Suppressor macrophage treated with lipopolysaccharide for 1 hour (primary cell): ENCODE results near the gene KREMEN1.

ENCODE experiments used
- DNase-seq, 3 donors: peaks; one replicate each; pipeline ENCODE4 v3.0.0-alpha.2; 2020 to 2022

KREMEN1 gene

DNA sequence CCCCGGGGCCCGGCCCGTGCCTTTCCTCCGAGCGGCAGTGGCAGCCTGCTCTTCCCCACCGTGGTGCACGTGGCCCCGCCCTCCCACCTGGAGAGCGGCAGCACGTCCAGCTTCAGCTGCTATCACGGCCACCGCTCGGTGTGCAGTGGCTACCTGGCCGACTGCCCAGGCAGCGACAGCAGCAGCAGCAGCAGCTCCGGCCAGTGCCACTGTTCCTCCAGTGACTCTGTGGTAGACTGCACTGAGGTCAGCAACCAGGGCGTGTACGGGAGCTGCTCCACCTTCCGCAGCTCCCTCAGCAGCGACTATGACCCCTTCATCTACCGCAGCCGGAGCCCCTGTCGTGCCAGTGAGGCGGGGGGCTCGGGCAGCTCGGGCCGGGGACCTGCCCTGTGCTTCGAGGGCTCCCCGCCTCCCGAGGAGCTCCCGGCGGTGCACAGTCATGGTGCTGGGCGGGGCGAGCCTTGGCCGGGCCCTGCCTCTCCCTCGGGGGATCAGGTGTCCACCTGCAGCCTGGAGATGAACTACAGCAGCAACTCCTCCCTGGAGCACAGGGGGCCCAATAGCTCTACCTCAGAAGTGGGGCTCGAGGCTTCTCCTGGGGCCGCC, 23.1 kb upstream of the KREMEN1 start:
- DNase-seq, result no peak

GRCh38 chr22:29050457-29050856, 22.4 kb upstream of the KREMEN1 start:
- DNase-seq, result no peak

DNA sequence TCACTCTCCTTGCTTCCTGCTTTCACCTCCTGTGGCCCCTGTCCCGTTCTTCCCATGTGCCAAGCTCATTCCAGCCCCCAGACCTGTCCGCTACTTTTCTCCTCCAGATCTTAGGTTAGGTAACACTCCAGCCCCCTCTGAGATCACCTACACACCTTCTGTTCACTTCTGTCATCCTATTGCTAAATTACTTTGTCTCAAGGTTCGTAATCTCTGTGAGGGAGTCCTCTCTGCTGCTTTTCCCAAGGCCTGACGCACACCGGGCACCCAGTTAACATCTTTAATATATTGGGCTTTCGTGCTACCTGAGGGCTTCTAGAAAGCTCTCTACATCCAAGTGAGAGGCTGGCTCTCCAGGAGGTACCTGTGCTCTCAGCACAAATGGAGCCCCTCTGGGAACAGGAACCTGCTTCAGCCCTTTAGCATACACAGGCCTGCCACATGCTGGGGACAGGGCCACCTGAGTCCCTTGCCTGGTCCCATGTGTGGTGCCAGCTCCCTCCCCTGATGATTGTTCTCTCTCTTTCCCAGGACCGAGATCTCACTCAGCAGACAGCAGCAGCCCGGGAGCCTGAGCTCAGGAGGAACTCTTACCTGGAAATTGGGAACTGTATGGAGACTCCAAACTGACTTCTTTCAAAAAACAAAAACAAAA, 19.7 kb upstream of the KREMEN1 start:
- DNase-seq, result no peak

DNA sequence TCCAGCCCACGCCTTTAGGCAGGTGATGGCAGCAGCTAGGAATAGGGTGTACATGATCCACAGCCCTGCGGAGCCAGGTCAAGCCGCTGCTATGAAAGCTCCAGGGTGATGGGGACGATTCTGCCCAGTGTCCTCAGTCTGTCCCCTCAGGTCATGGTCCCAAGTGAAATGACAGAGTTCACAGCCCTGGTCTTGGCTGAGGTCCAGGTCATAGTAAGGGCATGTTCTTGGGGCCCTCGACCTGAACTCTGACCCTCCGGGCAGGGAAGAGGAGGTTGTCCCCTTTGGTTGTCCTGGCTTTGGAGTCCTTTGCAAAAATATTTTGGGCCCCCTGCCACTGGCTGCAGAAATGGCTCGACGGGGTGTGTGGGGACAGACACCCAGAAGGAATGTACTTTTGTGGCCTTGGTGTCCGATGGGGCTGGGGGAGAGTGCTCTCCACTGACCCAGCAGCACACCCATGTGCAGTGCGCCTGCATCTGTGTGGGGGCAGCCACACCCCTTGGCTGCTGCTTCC, 18.5 kb upstream of the KREMEN1 start:
- no peak for DNase-seq

DNA sequence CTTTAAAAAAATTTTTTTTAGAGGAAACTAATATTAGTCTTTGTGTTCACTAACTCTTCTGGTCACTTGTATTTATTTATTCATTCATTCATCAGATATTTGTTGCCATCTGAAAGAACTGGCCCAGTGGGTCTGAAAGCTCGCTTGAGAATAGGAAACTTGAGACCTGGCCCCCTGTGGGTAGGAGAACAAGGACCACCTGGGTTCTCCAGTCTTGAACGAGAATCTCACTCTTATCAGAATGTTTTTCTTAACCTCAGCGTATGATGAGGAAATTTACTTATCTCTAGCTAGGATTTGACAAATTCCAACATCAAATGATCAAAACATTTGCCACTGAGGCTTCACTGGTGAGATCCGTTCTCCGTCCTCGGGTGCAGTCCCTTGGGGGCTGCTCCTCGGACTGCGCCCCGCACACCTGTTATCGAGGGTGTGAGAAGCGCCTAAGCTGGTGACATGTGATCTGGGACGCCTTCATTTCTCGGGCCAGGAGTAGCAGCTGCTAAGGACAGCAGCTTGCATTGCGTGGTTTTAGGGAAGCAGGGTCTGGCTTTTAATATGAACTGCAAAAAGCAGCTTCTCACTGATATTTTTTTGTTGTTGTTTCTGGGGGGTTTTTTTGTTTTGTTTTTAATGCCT, 17.5 kb upstream of the KREMEN1 start:
- DNase-seq, result no peak

DNA sequence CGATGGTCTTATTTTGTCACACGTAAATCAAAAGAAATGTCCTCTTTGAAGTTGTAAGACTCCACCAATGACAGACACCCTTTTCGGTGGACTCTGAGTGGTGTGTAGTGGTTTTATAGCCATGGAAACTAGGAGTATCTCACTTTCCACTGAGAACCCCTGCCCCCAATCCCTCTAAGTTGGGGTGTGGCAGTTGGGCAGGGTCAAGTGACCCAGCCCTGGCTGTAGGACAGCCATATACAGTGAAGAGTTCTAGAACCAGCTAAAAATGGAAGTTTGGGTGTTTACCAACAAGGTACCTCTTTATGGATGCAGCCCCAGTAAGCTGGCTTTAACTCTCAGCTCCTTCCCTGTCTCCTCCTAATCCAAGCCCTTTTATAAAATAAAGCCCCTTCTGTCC, 16.4 kb upstream of the KREMEN1 start:
- DNase-seq, result no peak

GRCh38 chr22:29060251-29060869, 12.5 kb upstream of the KREMEN1 start:
- DNase-seq, result peak in 2 of 3 donors; percentile 30 to 35

DNA sequence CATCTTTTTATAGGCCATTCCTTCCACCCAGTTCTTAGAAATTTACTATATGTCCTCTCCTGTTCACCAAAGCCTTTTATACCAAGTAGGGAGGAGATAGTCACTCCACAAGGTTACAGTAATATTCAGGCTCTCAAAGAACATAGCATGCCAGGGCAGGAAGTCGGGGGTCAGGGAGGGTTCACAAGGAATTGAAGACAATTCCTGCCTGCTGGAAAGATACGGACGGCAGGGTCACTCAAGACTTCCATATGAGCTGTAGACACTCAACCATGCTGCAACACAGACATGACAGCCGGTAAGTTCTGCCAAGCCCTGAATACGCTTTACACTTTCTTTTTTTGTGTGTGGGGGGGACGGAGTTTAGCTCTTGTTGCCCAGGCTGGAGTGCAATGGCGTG, 11.9 kb upstream of the KREMEN1 start:
- DNase-seq, result no peak

- no peak for DNase-seq
Observed at GRCh38 chr22:29061773-29062172, 11.1 kb upstream of the KREMEN1 start, which contains the start of gene C22orf31. TSS of gene C22orf31 (minus strand) at chr22:29061831. CDS start at chr22:29061792, 39 bp downstream.

DNA sequence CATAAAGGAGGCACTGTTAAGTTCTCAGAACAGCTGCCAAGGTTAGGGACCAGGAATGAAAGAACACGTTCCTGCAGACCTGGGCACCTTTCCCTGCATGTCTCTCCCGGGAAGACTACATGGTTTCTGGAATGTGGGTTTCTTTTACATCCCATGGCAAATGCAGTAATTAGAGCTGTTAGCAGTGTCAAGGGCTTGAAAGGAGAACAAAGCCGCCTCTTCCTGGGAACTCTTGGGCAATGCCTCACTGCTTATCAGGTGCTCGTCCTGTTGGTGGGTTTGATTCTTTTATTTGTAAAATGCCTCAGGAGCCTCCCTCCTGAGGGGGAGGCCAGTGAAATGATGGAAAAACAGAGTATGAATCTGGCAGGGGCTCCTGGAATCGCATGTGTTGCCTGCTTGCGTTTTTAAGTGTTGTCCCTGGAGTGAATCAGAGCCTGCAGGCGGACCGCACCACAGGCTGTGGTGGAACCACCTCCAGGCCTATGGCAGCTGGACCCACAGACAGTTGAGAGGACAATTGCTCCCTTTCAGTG, 10.5 kb upstream of the KREMEN1 start:
- no peak for DNase-seq

- no peak for DNase-seq
Observed at GRCh38 chr22:29065468-29066190, 7.2 kb upstream of the KREMEN1 start.

DNA sequence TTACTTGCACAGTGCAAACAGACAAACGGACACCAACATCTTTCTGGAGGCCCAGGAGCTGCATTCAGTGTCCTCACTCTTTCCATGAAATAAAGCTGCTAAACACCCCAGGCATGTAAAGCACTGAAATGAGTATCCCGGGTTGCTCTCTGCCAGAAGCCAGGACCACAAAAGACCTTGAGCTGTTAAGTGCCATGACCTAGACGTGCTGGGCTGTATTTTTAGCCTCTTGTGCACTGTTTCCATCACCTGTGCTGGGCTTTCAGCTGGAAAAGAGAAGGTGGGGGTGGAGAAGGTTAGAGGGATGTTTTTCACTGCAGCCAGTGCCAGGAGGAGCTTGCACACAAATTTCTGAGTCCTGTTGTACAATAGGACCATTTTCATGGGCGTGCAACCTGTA, 3.4 kb upstream of the KREMEN1 start:
- DNase-seq, result no peak

DNA sequence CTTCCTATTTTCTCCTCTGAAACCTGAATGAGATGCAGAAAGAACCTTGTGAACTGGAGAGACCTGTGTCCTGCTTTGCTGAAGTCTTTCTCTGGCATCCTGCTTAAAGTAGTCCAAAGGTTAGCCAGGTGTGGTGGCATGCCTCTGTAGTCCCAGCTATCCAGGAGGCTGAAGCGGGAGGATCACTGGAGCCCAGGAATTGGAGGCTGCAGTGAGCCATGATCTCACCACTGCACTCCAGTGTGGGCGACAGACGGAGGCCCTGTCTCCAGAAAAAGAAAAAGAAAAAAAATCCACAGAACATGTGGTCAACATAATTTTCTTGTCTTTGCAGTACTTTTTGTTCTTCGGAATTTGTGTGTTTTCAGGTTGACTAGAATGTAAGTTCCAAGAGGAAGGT, 2.3 kb upstream of the KREMEN1 start:
- no peak for DNase-seq

GRCh38 chr22:29071261-29072045, 1.4 kb upstream of the KREMEN1 start:
- peak; percentile 34 to 68 (median 44) for DNase-seq

- DNase-seq, result peak; percentile 76 to 95 (median 87)
Observed at GRCh38 chr22:29072193-29072978, 449 bp upstream of the KREMEN1 start.

- peak; percentile 53 to 64 (median 53) for DNase-seq
Observed at GRCh38 chr22:29073618-29074275, 912 bp downstream of the KREMEN1 start.

DNA sequence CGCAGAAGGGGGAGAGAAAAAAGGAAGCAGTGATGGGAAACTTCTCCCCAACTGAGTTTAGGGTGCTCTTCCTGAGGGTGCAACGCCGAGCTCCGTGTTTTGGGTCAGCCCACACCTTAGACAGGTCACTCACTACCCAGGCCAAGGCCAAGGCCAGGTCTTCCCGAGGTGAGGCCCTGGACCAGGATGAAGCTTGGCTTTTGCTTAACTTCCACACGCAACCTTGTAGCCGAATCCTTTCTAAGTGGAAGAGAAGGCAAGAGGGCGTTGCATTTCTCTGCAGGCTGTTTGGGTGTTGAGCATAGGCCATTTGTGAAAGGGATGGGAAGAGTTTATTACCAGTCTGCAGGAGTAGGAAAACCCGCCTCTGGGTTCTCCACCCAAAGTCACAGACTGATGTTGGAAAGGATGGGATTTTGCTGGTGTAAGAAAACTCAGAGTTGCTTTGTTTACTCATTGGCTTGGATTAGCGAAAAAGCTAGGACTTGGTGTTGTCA, 1.5 kb downstream of the KREMEN1 start:
- no peak for DNase-seq

- DNase-seq, result no peak
Observed at GRCh38 chr22:29078036-29078868, 5.4 kb downstream of the KREMEN1 start.

DNA sequence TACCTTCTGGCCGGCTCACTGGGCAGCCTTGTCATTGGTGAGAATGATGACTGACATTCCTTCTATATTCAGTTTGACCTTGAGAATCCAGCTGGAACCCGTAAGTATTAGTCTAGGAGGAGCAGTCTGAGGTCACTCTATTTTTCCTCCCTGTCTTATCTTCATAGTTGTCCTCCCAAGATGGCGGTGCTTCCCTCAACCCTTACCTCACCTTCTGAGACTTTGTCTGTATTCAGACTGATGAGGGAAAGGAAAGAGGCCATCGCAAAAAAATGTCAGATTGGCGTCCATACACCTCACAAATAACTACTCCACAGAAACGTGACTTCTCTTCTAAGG, 6.0 kb downstream of the KREMEN1 start:
- no peak for DNase-seq
